HEK293 (cell line): ENCODE measurements around the gene EML1.

Experiments used
- CTCF ChIA-PET: fragments of 350-600 bp; formaldehyde crosslinking; extraction: SDS; loops from one replicate; lab custom pipeline; 2021; ENCODE audit warnings: antibody characterized with exemption; lab: Yijun Ruan, JAX
- POLR2A ChIA-PET: fragments of 300-600 bp; formaldehyde crosslinking; extraction: SDS; loops from one replicate; lab custom pipeline; 2020; ENCODE audit warnings: antibody characterized with exemption, inconsistent platforms; lab: Yijun Ruan, JAX
- H3K27ac ChIP-seq: fragments of 200-500 bp; sonication (Bioruptor generic); 2 replicates; pipeline ENCODE4 v1.5.1; 2014; ENCODE audit warnings: low read depth, low read length, control low read depth, inconsistent platforms; ENCODE audit errors: extremely low read depth
- H3K36me3 ChIP-seq, 2 experiments: fragments of 200-500 bp in 1 of 2; sonication (Bioruptor generic) in 1 of 2; 1 replicate in 1 of 2; 2 replicates in 1 of 2; pipeline ENCODE4 v1.5.1; 2014 to 2017; ENCODE audit warnings: inconsistent platforms in 2 of 2, low read length in 2 of 2; ENCODE audit not compliant: control insufficient read depth in 2 of 2, insufficient read depth in 1 of 2
- H3K4me1 ChIP-seq: fragments of 200-500 bp; sonication (Bioruptor generic); 2 replicates; pipeline ENCODE4 v1.5.1; 2014; ENCODE audit warnings: mild to moderate bottlenecking, low read length, inconsistent platforms; ENCODE audit not compliant: control insufficient read depth, insufficient read depth
- H3K4me3 ChIP-seq: 2 replicates; pipeline ENCODE4 v1.5.1; 2011; ENCODE audit warnings: low read depth, mild to moderate bottlenecking, control low read depth, low read length, moderate library complexity
- H3K9me3 ChIP-seq: fragments of 200-500 bp; sonication (Bioruptor generic); 2 replicates; pipeline ENCODE4 v1.5.1; 2014; ENCODE audit warnings: low read depth, low read length, inconsistent platforms; ENCODE audit not compliant: control insufficient read depth, insufficient read depth
- GFI1B ChIP-seq: fragments of 450-650 bp; formaldehyde crosslinking; IDR thresholded peaks from 2 replicates; pipeline ENCODE4 v1.5.1; 2016; ENCODE audit warnings: missing biosample characterization, missing genetic modification characterization
- GLIS1 ChIP-seq: fragments of 450-650 bp; formaldehyde crosslinking; IDR thresholded peaks from 2 replicates; pipeline ENCODE4 v1.5.1; 2016; ENCODE audit warnings: missing biosample characterization, missing genetic modification characterization
- GLIS2 ChIP-seq: fragments of 450-650 bp; formaldehyde crosslinking; IDR thresholded peaks from 2 replicates; pipeline ENCODE4 v1.5.1; 2016; ENCODE audit warnings: missing biosample characterization, missing genetic modification characterization
- TRIM28 ChIP-seq: IDR thresholded peaks from 2 replicates; pipeline ENCODE4 v1.6.1; 2011; ENCODE audit warnings: low read length, control low read depth, borderline replicate concordance
- YY2 ChIP-seq: fragments of 450-650 bp; formaldehyde crosslinking; IDR thresholded peaks from 2 replicates; pipeline ENCODE4 v1.5.1; 2016; ENCODE audit warnings: missing biosample characterization, missing genetic modification characterization
- ZBTB21 ChIP-seq: fragments of 450-650 bp; formaldehyde crosslinking; IDR thresholded peaks from 2 replicates; pipeline ENCODE4 v1.5.1; 2017; ENCODE audit warnings: missing biosample characterization, missing genetic modification characterization
- ZFP3 ChIP-seq: fragments of 450-650 bp; formaldehyde crosslinking; IDR thresholded peaks from 2 replicates; pipeline ENCODE4 v1.5.1; 2016; ENCODE audit warnings: low read depth, missing biosample characterization, missing genetic modification characterization
- ZNF114 ChIP-seq: fragments of 450-650 bp; formaldehyde crosslinking; IDR thresholded peaks from 2 replicates; pipeline ENCODE4 v1.5.0; 2017; ENCODE audit warnings: missing biosample characterization, missing genetic modification characterization
- ZNF169 ChIP-seq: fragments of 450-650 bp; formaldehyde crosslinking; IDR thresholded peaks from 2 replicates; pipeline ENCODE4 v1.5.1; 2016; ENCODE audit warnings: missing biosample characterization, missing genetic modification characterization
- ZNF214 ChIP-seq: fragments of 450-650 bp; formaldehyde crosslinking; IDR thresholded peaks from 2 replicates; pipeline ENCODE4 v1.5.1; 2017; ENCODE audit warnings: missing biosample characterization, mild to moderate bottlenecking, missing genetic modification characterization, borderline replicate concordance
- ZNF394 ChIP-seq: fragments of 450-650 bp; formaldehyde crosslinking; IDR thresholded peaks from 2 replicates; pipeline ENCODE4 v1.5.1; 2016; ENCODE audit warnings: missing biosample characterization, missing genetic modification characterization, mild to moderate bottlenecking, moderate library complexity, borderline replicate concordance
- ZNF433 ChIP-seq: fragments of 450-650 bp; formaldehyde crosslinking; IDR thresholded peaks from 2 replicates; pipeline ENCODE4 v1.5.1; 2016; ENCODE audit warnings: missing biosample characterization, missing genetic modification characterization, low read depth
- ZNF501 ChIP-seq: fragments of 450-650 bp; formaldehyde crosslinking; IDR thresholded peaks from 2 replicates; pipeline ENCODE4 v1.5.1; 2016; ENCODE audit warnings: missing biosample characterization, missing genetic modification characterization
- ZNF514 ChIP-seq: fragments of 450-650 bp; formaldehyde crosslinking; IDR thresholded peaks from 2 replicates; pipeline ENCODE4 v1.5.1; 2016; ENCODE audit warnings: missing biosample characterization, missing genetic modification characterization
- ZNF555 ChIP-seq: fragments of 450-650 bp; formaldehyde crosslinking; conservative IDR thresholded peaks from 2 replicates; pipeline ENCODE4 v1.5.1; 2017; ENCODE audit warnings: missing biosample characterization, mild to moderate bottlenecking, missing genetic modification characterization, inconsistent platforms
- ZNF558 ChIP-seq: fragments of 450-650 bp; formaldehyde crosslinking; IDR thresholded peaks from 2 replicates; pipeline ENCODE4 v1.5.1; 2016; ENCODE audit warnings: missing biosample characterization, missing genetic modification characterization
- ZNF624 ChIP-seq: fragments of 450-650 bp; formaldehyde crosslinking; IDR thresholded peaks from 2 replicates; pipeline ENCODE4 v1.5.1; 2017; ENCODE audit warnings: missing biosample characterization, missing genetic modification characterization
- ZNF660 ChIP-seq: fragments of 450-650 bp; IDR thresholded peaks from 2 replicates; pipeline ENCODE4 v1.5.1; 2018; ENCODE audit warnings: missing biosample characterization, mild to moderate bottlenecking, missing genetic modification characterization
- ZNF670 ChIP-seq: fragments of 450-650 bp; formaldehyde crosslinking; IDR thresholded peaks from 2 replicates; pipeline ENCODE4 v1.5.1; 2016; ENCODE audit warnings: missing biosample characterization, missing genetic modification characterization, low read depth
- ZNF76 ChIP-seq: fragments of 450-650 bp; formaldehyde crosslinking; IDR thresholded peaks from 2 replicates; pipeline ENCODE4; 2016; ENCODE audit warnings: low read depth, missing biosample characterization, missing genetic modification characterization, borderline replicate concordance
- ZNF777 ChIP-seq: fragments of 450-650 bp; formaldehyde crosslinking; IDR thresholded peaks from 2 replicates; pipeline ENCODE4 v1.5.1; 2017; ENCODE audit warnings: missing biosample characterization, missing genetic modification characterization, borderline replicate concordance
- TF ChIP-seq, protein P1 (sequence below): fragments of 450-650 bp; formaldehyde crosslinking; IDR thresholded peaks from 2 replicates; pipeline ENCODE4 v1.5.1; 2016; ENCODE audit warnings: missing biosample characterization, missing genetic modification characterization
- TF ChIP-seq, protein P2 (sequence below): fragments of 450-650 bp; formaldehyde crosslinking; IDR thresholded peaks from 2 replicates; pipeline ENCODE4 v1.5.1; 2016; ENCODE audit warnings: missing biosample characterization, missing genetic modification characterization, low read depth
- TF ChIP-seq, protein P3 (sequence below): IDR thresholded peaks from 2 replicates; pipeline ENCODE4 v1.6.1; 2011; ENCODE audit warnings: mild to moderate bottlenecking, low read depth, low read length, borderline replicate concordance
- TF ChIP-seq, protein P4 (sequence below): fragments of 450-650 bp; formaldehyde crosslinking; IDR thresholded peaks from 2 replicates; pipeline ENCODE4 v1.5.1; 2016; ENCODE audit warnings: missing biosample characterization, missing genetic modification characterization, borderline replicate concordance
- TF ChIP-seq, protein P5 (sequence below): fragments of 450-650 bp; formaldehyde crosslinking; IDR thresholded peaks from 2 replicates; pipeline ENCODE4 v1.5.1; 2016; ENCODE audit warnings: missing biosample characterization, missing genetic modification characterization

EML1 gene

DNA sequence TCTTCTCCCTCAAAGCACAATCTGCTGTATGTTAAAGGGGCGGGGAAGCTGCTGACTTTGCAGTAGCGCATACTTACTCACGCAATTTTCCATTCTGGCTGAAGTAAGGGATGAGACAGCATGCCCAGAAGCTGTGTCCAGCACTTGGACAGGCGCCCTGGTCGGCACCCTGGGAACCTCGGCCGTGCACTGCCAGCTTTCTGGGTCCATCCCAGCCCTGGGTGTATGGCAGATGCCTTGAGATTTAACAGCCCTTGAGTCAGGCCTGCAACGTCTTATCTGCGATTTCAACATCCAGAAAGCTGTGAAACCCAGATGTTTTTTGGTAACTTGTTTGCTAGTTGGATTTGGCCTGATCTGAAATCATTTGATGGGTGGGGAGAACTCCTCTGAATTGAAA, 16.1 kb downstream of the EML1 start (continued):
- TF ChIP-seq ZNF214 (tag by site-specific recombination), result no peak
- no peak for TF ChIP-seq ZNF169
- no peak for TF ChIP-seq GFI1B (tag by site-specific recombination)
- TF ChIP-seq ZNF76 (tag by site-specific recombination), result no peak
- no peak for TF ChIP-seq ZFP3 (tag by site-specific recombination)
- no peak for TF ChIP-seq ZNF624 (tag by site-specific recombination)
- no peak for TF ChIP-seq ZNF394 (tag by site-specific recombination)
- TF ChIP-seq ZNF558 (tag by site-specific recombination), result no peak
- TF ChIP-seq, protein P1, sequence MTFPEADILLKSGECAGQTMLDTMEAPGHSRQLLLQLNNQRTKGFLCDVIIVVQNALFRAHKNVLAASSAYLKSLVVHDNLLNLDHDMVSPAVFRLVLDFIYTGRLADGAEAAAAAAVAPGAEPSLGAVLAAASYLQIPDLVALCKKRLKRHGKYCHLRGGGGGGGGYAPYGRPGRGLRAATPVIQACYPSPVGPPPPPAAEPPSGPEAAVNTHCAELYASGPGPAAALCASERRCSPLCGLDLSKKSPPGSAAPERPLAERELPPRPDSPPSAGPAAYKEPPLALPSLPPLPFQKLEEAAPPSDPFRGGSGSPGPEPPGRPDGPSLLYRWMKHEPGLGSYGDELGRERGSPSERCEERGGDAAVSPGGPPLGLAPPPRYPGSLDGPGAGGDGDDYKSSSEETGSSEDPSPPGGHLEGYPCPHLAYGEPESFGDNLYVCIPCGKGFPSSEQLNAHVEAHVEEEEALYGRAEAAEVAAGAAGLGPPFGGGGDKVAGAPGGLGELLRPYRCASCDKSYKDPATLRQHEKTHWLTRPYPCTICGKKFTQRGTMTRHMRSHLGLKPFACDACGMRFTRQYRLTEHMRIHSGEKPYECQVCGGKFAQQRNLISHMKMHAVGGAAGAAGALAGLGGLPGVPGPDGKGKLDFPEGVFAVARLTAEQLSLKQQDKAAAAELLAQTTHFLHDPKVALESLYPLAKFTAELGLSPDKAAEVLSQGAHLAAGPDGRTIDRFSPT (tag by site-specific recombination), result no peak
- TF ChIP-seq ZNF501 (tag by site-specific recombination), result no peak
- TF ChIP-seq, protein P2, sequence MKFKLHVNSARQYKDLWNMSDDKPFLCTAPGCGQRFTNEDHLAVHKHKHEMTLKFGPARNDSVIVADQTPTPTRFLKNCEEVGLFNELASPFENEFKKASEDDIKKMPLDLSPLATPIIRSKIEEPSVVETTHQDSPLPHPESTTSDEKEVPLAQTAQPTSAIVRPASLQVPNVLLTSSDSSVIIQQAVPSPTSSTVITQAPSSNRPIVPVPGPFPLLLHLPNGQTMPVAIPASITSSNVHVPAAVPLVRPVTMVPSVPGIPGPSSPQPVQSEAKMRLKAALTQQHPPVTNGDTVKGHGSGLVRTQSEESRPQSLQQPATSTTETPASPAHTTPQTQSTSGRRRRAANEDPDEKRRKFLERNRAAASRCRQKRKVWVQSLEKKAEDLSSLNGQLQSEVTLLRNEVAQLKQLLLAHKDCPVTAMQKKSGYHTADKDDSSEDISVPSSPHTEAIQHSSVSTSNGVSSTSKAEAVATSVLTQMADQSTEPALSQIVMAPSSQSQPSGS, result no peak
- TF ChIP-seq, protein P3, sequence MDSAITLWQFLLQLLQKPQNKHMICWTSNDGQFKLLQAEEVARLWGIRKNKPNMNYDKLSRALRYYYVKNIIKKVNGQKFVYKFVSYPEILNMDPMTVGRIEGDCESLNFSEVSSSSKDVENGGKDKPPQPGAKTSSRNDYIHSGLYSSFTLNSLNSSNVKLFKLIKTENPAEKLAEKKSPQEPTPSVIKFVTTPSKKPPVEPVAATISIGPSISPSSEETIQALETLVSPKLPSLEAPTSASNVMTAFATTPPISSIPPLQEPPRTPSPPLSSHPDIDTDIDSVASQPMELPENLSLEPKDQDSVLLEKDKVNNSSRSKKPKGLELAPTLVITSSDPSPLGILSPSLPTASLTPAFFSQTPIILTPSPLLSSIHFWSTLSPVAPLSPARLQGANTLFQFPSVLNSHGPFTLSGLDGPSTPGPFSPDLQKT, result no peak

DNA sequence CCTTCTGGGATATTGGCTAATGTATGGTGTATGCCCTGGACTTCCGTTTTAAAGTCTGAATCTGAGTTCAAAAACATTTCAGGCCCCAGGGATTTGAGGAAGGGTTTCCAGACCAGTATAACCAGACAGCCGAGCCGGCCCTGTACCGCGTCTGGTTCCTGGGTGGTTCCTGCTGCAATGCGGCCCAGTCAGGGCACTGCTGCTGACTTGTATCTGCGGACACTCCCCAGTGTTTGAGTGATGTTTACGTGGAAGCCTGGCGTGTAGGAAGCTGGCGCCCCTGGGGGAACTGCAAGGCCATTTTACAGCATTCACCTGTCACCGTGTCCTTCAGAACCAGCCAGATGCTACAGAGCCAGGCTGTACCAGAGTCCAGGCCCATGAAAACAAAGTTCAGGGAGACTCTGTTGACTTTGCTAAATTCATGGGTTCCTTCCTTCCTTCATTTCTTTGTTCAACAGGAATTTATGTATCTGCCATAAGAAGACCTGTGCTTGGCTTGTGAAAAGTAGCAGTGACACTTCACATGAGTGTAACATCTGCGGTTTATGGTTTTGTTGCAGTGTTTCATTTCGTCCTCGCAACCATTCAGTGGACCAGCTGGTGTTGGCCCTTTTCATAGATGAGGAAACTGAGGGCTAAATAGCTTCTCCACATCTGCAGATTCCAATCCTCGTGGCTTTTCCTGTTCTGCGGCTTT, 16.8 kb downstream of the EML1 start:
- H3K9me3 ChIP-seq, result no peaks in the 10 kb centered on the region
- POLR2A ChIA-PET, result no interaction called here
- CTCF ChIA-PET, result interaction anchor here (0.6 to 1.1 kb wide), 2 partner anchors 80 to 221 kb away, joined by 3 read pairs; no protein-coding TSS in a partner anchor
- no peak overlapping the region for H3K4me3 ChIP-seq
- H3K4me1 ChIP-seq, result peaks cover 13% of the 10 kb centered on the region
- no peaks in the 10 kb centered on the region for H3K36me3 ChIP-seq
- no peak overlapping the region for H3K27ac ChIP-seq
- TF ChIP-seq ZNF114 (tag by site-specific recombination) (no peak), TRIM28 (no peak), GLIS1 (tag by site-specific recombination) (no peak), ZNF555 (no peak), YY2 (tag by site-specific recombination) (no peak), ZNF670 (tag by site-specific recombination) (no peak), ZNF433 (no peak), ZBTB21 (tag by site-specific recombination) (no peak), ZNF660 (tag by site-specific recombination) (no peak), ZNF777 (tag by site-specific recombination) (no peak), ZNF514 (tag by site-specific recombination) (no peak), GLIS2 (tag by site-specific recombination) (no peak)
- TF ChIP-seq, protein P4, sequence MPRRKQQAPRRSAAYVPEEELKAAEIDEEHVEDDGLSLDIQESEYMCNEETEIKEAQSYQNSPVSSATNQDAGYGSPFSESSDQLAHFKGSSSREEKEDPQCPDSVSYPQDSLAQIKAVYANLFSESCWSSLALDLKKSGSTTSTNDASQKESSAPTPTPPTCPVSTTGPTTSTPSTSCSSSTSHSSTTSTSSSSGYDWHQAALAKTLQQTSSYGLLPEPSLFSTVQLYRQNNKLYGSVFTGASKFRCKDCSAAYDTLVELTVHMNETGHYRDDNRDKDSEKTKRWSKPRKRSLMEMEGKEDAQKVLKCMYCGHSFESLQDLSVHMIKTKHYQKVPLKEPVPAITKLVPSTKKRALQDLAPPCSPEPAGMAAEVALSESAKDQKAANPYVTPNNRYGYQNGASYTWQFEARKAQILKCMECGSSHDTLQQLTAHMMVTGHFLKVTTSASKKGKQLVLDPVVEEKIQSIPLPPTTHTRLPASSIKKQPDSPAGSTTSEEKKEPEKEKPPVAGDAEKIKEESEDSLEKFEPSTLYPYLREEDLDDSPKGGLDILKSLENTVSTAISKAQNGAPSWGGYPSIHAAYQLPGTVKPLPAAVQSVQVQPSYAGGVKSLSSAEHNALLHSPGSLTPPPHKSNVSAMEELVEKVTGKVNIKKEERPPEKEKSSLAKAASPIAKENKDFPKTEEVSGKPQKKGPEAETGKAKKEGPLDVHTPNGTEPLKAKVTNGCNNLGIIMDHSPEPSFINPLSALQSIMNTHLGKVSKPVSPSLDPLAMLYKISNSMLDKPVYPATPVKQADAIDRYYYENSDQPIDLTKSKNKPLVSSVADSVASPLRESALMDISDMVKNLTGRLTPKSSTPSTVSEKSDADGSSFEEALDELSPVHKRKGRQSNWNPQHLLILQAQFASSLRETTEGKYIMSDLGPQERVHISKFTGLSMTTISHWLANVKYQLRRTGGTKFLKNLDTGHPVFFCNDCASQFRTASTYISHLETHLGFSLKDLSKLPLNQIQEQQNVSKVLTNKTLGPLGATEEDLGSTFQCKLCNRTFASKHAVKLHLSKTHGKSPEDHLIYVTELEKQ, result no peak
- TF ChIP-seq, protein P5, sequence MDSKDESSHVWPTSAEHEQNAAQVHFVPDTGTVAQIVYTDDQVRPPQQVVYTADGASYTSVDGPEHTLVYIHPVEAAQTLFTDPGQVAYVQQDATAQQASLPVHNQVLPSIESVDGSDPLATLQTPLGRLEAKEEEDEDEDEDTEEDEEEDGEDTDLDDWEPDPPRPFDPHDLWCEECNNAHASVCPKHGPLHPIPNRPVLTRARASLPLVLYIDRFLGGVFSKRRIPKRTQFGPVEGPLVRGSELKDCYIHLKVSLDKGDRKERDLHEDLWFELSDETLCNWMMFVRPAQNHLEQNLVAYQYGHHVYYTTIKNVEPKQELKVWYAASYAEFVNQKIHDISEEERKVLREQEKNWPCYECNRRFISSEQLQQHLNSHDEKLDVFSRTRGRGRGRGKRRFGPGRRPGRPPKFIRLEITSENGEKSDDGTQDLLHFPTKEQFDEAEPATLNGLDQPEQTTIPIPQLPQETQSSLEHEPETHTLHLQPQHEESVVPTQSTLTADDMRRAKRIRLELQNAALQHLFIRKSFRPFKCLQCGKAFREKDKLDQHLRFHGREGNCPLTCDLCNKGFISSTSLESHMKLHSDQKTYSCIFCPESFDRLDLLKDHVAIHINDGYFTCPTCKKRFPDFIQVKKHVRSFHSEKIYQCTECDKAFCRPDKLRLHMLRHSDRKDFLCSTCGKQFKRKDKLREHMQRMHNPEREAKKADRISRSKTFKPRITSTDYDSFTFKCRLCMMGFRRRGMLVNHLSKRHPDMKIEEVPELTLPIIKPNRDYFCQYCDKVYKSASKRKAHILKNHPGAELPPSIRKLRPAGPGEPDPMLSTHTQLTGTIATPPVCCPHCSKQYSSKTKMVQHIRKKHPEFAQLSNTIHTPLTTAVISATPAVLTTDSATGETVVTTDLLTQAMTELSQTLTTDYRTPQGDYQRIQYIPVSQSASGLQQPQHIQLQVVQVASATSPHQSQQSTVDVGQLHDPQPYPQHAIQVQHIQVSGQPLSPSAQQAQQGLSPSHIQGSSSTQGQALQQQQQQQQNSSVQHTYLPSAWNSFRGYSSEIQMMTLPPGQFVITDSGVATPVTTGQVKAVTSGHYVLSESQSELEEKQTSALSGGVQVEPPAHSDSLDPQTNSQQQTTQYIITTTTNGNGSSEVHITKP (tag by site-specific recombination), result no peak
